ENCODE data around the gene TNFAIP8L3.
"Not testable (repeated sequence)": the region's sequence is repeated elsewhere in the genome, so short reads cannot be mapped to it uniquely, and the experiment has no call there.

TNFAIP8L3 gene

GRCh38 chr15:51094606-51095569 is at the start of gene TNFAIP8L3:
TNFAIP8L3 (minus strand) TSS chr15:51094906; CDS start chr15:51094595, 311 bp downstream.
- Histone ChIP-seq H3K36me3 (ENCODE audit: control insufficient read depth, insufficient read depth, low read length) (no peaks in the 10 kb centered on the region), H3K27ac (ENCODE audit: low read depth, low read length) (no peak within 1 kb of the TSS), H3K4me3 (ENCODE audit: low read depth, low read length) (peak within 1 kb of the TSS; percentile 87), H3K9me3 (ENCODE audit: control insufficient read depth, insufficient read depth, low read depth, low read length) (no peaks in the 10 kb centered on the region), H3K27me3 (ENCODE audit: control insufficient read depth, insufficient read depth, low read length) (peaks cover 80% of the 10 kb centered on the region), H3K4me1 (ENCODE audit: control insufficient read depth, insufficient read depth, low read length) (peaks cover 5% of the 10 kb centered on the region; the same call in 1 of the 2 replicates), H3K9ac (ENCODE audit: low read length) (peak within 1 kb of the TSS; percentile 48)

- H3K4me1 ChIP-seq (ENCODE audit: control insufficient read depth, insufficient read depth, low read length), result peaks cover 5% of the 10 kb centered on the region; the same call in 1 of the 2 replicates
- no peak overlapping the region for H3K27ac ChIP-seq (ENCODE audit: low read depth, low read length)
- no peaks in the 10 kb centered on the region for H3K36me3 ChIP-seq (ENCODE audit: control insufficient read depth, insufficient read depth, low read length)
- 0 out of 2 replicates have a peak, but pooled peaks cover 3% of the 10 kb centered on the region for H3K9me3 ChIP-seq (ENCODE audit: control insufficient read depth, insufficient read depth, low read depth, low read length)
- no peak overlapping the region for H3K4me3 ChIP-seq (ENCODE audit: low read depth, low read length)
- no peak overlapping the region for H3K9ac ChIP-seq (ENCODE audit: low read length)
- H3K27me3 ChIP-seq (ENCODE audit: control insufficient read depth, insufficient read depth, low read length), result no peaks in the 10 kb centered on the region
Measured at GRCh38 chr15:51144021-51144532, 49.4 kb upstream of the TNFAIP8L3 start.

- H3K36me3 ChIP-seq (ENCODE audit: control insufficient read depth, insufficient read depth, low read length); H3K4me1 ChIP-seq (ENCODE audit: control insufficient read depth, insufficient read depth, low read length); H3K4me3 ChIP-seq (ENCODE audit: low read depth, low read length); H3K27ac ChIP-seq (ENCODE audit: low read depth, low read length); H3K27me3 ChIP-seq (ENCODE audit: control insufficient read depth, insufficient read depth, low read length); H3K9ac ChIP-seq (ENCODE audit: low read length); H3K9me3 ChIP-seq (ENCODE audit: control insufficient read depth, insufficient read depth, low read depth, low read length): not testable (repeated sequence)
Measured at GRCh38 chr15:51140347-51140746, 45.6 kb upstream of the TNFAIP8L3 start.

GRCh38 chr15:51139091-51139490 is 44.4 kb upstream of the TNFAIP8L3 start:
- Histone ChIP-seq H3K27me3 (ENCODE audit: control insufficient read depth, insufficient read depth, low read length) (no peaks in the 10 kb centered on the region), H3K4me1 (ENCODE audit: control insufficient read depth, insufficient read depth, low read length) (peaks cover 2% of the 10 kb centered on the region; the same call in 1 of the 2 replicates), H3K9me3 (ENCODE audit: control insufficient read depth, insufficient read depth, low read depth, low read length) (0 out of 2 replicates have a peak, but pooled peaks cover 3% of the 10 kb centered on the region), H3K4me3 (ENCODE audit: low read depth, low read length) (no peak overlapping the region), H3K27ac (ENCODE audit: low read depth, low read length) (no peak overlapping the region), H3K9ac (ENCODE audit: low read length) (no peak overlapping the region), H3K36me3 (ENCODE audit: control insufficient read depth, insufficient read depth, low read length) (no peaks in the 10 kb centered on the region)

GRCh38 chr15:51137880-51138430 is 43.2 kb upstream of the TNFAIP8L3 start:
- Histone ChIP-seq H3K36me3 (ENCODE audit: control insufficient read depth, insufficient read depth, low read length) (no peaks in the 10 kb centered on the region), H3K27me3 (ENCODE audit: control insufficient read depth, insufficient read depth, low read length) (no peaks in the 10 kb centered on the region), H3K9ac (ENCODE audit: low read length) (no peak overlapping the region), H3K27ac (ENCODE audit: low read depth, low read length) (no peak overlapping the region), H3K4me3 (ENCODE audit: low read depth, low read length) (no peak overlapping the region), H3K4me1 (ENCODE audit: control insufficient read depth, insufficient read depth, low read length) (no peaks in the 10 kb centered on the region), H3K9me3 (ENCODE audit: control insufficient read depth, insufficient read depth, low read depth, low read length) (0 out of 2 replicates have a peak, but pooled peaks cover 3% of the 10 kb centered on the region)

- H3K9me3 ChIP-seq (ENCODE audit: control insufficient read depth, insufficient read depth, low read depth, low read length), result 0 out of 2 replicates have a peak, but pooled peaks cover 3% of the 10 kb centered on the region
- H3K36me3 ChIP-seq (ENCODE audit: control insufficient read depth, insufficient read depth, low read length), result no peaks in the 10 kb centered on the region
- H3K9ac ChIP-seq (ENCODE audit: low read length), result no peak overlapping the region
- H3K4me1 ChIP-seq (ENCODE audit: control insufficient read depth, insufficient read depth, low read length), result no peaks in the 10 kb centered on the region
- H3K4me3 ChIP-seq (ENCODE audit: low read depth, low read length), result no peak overlapping the region
- H3K27me3 ChIP-seq (ENCODE audit: control insufficient read depth, insufficient read depth, low read length), result no peaks in the 10 kb centered on the region
- H3K27ac ChIP-seq (ENCODE audit: low read depth, low read length), result no peak overlapping the region
Measured at GRCh38 chr15:51137024-51137423, 42.3 kb upstream of the TNFAIP8L3 start.

GRCh38 chr15:51135276-51135675 is 40.6 kb upstream of the TNFAIP8L3 start:
- Histone ChIP-seq H3K4me1 (ENCODE audit: control insufficient read depth, insufficient read depth, low read length) (no peaks in the 10 kb centered on the region), H3K36me3 (ENCODE audit: control insufficient read depth, insufficient read depth, low read length) (no peaks in the 10 kb centered on the region), H3K9ac (ENCODE audit: low read length) (no peak overlapping the region), H3K9me3 (ENCODE audit: control insufficient read depth, insufficient read depth, low read depth, low read length) (0 out of 2 replicates have a peak, but pooled peaks cover under 1% of the 10 kb centered on the region), H3K27me3 (ENCODE audit: control insufficient read depth, insufficient read depth, low read length) (no peaks in the 10 kb centered on the region), H3K4me3 (ENCODE audit: low read depth, low read length) (no peak overlapping the region), H3K27ac (ENCODE audit: low read depth, low read length) (no peak overlapping the region)

- Histone ChIP-seq H3K27ac (ENCODE audit: low read depth, low read length) (no peak overlapping the region), H3K27me3 (ENCODE audit: control insufficient read depth, insufficient read depth, low read length) (no peaks in the 10 kb centered on the region), H3K9me3 (ENCODE audit: control insufficient read depth, insufficient read depth, low read depth, low read length) (no peaks in the 10 kb centered on the region), H3K36me3 (ENCODE audit: control insufficient read depth, insufficient read depth, low read length) (no peaks in the 10 kb centered on the region), H3K4me1 (ENCODE audit: control insufficient read depth, insufficient read depth, low read length) (no peaks in the 10 kb centered on the region), H3K4me3 (ENCODE audit: low read depth, low read length) (no peak overlapping the region), H3K9ac (ENCODE audit: low read length) (no peak overlapping the region)
Measured at GRCh38 chr15:51134416-51135199, 39.9 kb upstream of the TNFAIP8L3 start.

GRCh38 chr15:51133140-51133765 is 38.5 kb upstream of the TNFAIP8L3 start:
- Histone ChIP-seq H3K4me3 (ENCODE audit: low read depth, low read length) (no peak overlapping the region), H3K9ac (ENCODE audit: low read length) (no peak overlapping the region), H3K9me3 (ENCODE audit: control insufficient read depth, insufficient read depth, low read depth, low read length) (no peaks in the 10 kb centered on the region), H3K27me3 (ENCODE audit: control insufficient read depth, insufficient read depth, low read length) (no peaks in the 10 kb centered on the region), H3K36me3 (ENCODE audit: control insufficient read depth, insufficient read depth, low read length) (no peaks in the 10 kb centered on the region), H3K4me1 (ENCODE audit: control insufficient read depth, insufficient read depth, low read length) (no peaks in the 10 kb centered on the region), H3K27ac (ENCODE audit: low read depth, low read length) (no peak overlapping the region)

GRCh38 chr15:51132384-51133139 is 37.9 kb upstream of the TNFAIP8L3 start:
- Histone ChIP-seq H3K27me3 (ENCODE audit: control insufficient read depth, insufficient read depth, low read length) (no peaks in the 10 kb centered on the region), H3K9ac (ENCODE audit: low read length) (no peak overlapping the region), H3K4me3 (ENCODE audit: low read depth, low read length) (no peak overlapping the region), H3K4me1 (ENCODE audit: control insufficient read depth, insufficient read depth, low read length) (no peaks in the 10 kb centered on the region), H3K27ac (ENCODE audit: low read depth, low read length) (no peak overlapping the region), H3K36me3 (ENCODE audit: control insufficient read depth, insufficient read depth, low read length) (no peaks in the 10 kb centered on the region), H3K9me3 (ENCODE audit: control insufficient read depth, insufficient read depth, low read depth, low read length) (no peaks in the 10 kb centered on the region)

Measured in HUES6 (cell line).